DOHH2 (cell line): ENCODE data around the gene AP4E1.

Source experiments
- CTCF ChIP-seq: fragments of 200-600 bp; sonication (generic); IDR thresholded peaks from one replicate; pipeline ENCODE4 v1.5.1; 2014; ENCODE audit warnings: antibody characterized with exemption, mild to moderate bottlenecking, low read depth, low read length; ENCODE audit not compliant: poor library complexity, severe bottlenecking
- EZH2phosphoT487 ChIP-seq: fragments of 200-600 bp; sonication (generic); IDR thresholded peaks from 2 replicates; pipeline ENCODE4 v1.6.1; 2017; ENCODE audit warnings: borderline replicate concordance, mild to moderate bottlenecking, antibody characterized with exemption, low read length, moderate library complexity, mixed read lengths

DNA sequence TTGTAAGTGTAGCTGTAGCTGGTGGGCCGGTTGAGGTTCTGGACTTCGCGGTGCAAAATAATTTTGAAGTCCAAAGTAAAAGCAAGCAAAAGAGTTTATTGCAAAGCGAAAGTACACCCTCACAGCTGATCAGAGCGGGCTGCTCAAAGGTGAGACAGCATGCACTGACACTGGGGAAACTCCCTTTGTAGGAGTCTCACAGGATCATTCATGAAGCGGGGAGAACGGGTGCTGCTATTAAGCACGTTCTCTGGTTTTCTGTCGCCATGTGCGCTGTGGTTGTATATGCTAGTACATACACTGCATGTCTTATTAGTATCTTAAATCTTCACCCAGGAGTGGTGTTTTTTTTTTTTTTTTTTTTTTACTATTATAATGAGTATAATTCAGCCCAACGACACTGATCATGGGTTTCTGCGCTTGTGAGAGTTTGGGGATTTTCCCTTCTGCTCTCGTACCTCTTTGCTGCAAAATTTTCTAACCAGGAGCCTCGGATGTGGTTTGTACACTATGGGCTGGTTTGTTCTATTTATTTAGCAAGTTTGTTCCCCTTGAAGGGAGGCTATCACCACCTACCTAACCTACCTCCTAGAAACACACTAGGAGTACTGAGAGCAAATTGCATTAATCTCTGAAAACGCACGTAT, 1.4 kb upstream of the AP4E1 start:
- no peak for TF ChIP-seq CTCF
- TF ChIP-seq EZH2phosphoT487, result no peak
